Right lobe of liver (tissue), 4 donors: ENCODE data around the gene JUNB.
A peak's percentile ranks its signal among the peaks of the same experiment; 100 is the strongest.

Experiments
- CTCF ChIP-seq, 4 donors: fragments of 200-600 bp in 3 of 4; fragments of 450-650 bp in 1 of 4; IDR thresholded peaks; one replicate each; pipeline versions ENCODE4 v1.5.1 to v1.8.0; 2016 to 2022; ENCODE audit warnings: antibody characterized with exemption in 4 of 4, mild to moderate bottlenecking in 2 of 4
- POLR2A ChIP-seq: fragments of 450-650 bp; IDR thresholded peaks from one replicate; pipeline ENCODE4 v1.6.1; 2017; ENCODE audit warnings: antibody characterized with exemption, mild to moderate bottlenecking
- donor health status: DM: no; HTN: no; CAD: no.
- donor health status: DM: no; HTN: no; CAD: no.
- donor health status: DM: no; HTN: yes; CAD: no.

DNA sequence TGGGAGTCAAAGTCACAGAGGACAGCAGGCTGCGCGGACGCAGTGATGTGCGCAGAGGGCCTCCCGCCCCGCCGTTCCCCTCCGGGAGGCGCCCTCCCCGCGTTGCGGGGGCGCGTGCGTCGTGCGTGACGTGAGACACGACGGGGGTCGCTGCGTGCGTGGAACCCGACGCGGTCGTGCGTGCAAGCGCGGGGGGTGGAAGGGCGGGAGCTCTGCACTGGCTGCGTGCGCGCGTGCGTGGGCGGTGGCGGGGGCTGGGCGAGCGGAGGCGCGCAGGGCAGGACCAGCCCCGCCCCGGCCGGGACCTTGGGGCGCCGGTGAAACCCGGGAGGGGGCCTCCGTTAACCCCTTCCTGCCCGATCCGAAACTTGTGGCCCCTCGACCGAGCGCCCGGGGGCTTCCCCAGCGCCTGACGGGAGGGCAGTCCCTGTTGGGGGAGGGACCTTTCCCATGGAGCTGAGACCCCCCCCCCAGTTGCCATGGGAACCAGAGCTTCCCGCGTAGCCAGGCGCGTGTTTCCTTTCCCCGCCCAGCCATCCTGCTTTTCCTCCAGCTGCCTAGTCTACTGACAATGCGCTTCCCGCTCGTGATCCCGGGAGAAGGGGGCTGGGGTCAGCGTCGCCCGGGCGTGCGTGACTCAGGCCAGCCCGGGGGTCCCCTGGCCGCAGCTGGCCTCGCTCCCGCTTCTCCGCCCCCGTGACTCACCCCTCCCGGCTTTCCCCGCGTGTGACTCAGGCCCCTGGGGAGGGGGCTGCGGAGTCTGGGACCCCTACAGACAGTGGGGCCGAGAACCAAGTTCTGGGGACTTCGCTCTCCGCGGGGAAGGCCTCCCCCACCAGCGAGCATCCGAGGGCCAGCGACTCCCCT, 8.6 kb upstream of the JUNB start:
- no peak for TF ChIP-seq CTCF (IDR thresholded peaks at IDR 0.05)
- TF ChIP-seq POLR2A: peak; percentile 27
